Stomach (tissue), 9 donors: ENCODE measurements around the gene TESK1. TPM values are rescaled to one million over a fixed set of nuclear protein-coding genes. Genes with fewer than 3 reads are reported as not detected.
A peak's percentile ranks its signal among the peaks of the same experiment; 100 is the strongest.
"Not testable (repeated sequence)": the region's sequence is repeated elsewhere in the genome, so short reads cannot be mapped to it uniquely, and the experiment has no call there.

Experiments
- DNase-seq, 2 donors: peaks; one replicate each; pipeline versions ENCODE4 v3.0.0 to v3.0.0-alpha.2; 2013 to 2019
- H3K27ac ChIP-seq, 5 donors: fragments of 200-600 bp in 4 of 5; sonication (generic) in 4 of 5; one replicate each; pipeline ENCODE4 v1.5.1; 2013 to 2019; ENCODE audit warnings: mild to moderate bottlenecking in 1 of 5, moderate library complexity in 1 of 5
- H3K27me3 ChIP-seq, 3 donors: fragments of 200-600 bp; sonication (generic); one replicate each; pipeline ENCODE4 v1.5.1; 2017 to 2019; ENCODE audit warnings: mixed run types in 1 of 3
- H3K36me3 ChIP-seq, 4 donors: fragments of 200-600 bp; sonication (generic); 1 replicate in 3 of 4; 2 replicates in 1 of 4; pipeline ENCODE4 v1.5.1; 2016 to 2019
- H3K4me1 ChIP-seq, 4 donors: fragments of 200-600 bp; sonication (generic); one replicate each; pipeline ENCODE4 v1.5.1; 2016 to 2019
- H3K4me3 ChIP-seq, 4 donors: fragments of 200-600 bp; sonication (generic) in 3 of 4; one replicate each; pipeline ENCODE4 v1.5.1; 2016 to 2019; ENCODE audit warnings: mild to moderate bottlenecking in 1 of 4
- H3K9me3 ChIP-seq, 4 donors: fragments of 200-600 bp; sonication (generic); one replicate each; pipeline ENCODE4 v1.5.1; 2016 to 2019
- CTCF ChIP-seq, 7 experiments: fragments of 450-650 bp in 4 of 7; fragments of 200-600 bp in 3 of 7; sonication (generic) in 3 of 7; IDR thresholded peaks; one replicate each; pipeline ENCODE4 v1.5.1; 2016 to 2019; ENCODE audit warnings: antibody characterized with exemption in 7 of 7, control low read depth in 2 of 7, mild to moderate bottlenecking in 1 of 7
- EP300 ChIP-seq: sonication (generic); formaldehyde crosslinking; IDR thresholded peaks from one replicate; pipeline ENCODE4 v1.6.1; 2017; ENCODE audit warnings: antibody characterized with exemption
- POLR2A ChIP-seq, 4 donors: fragments of 450-650 bp; IDR thresholded peaks; one replicate each; pipeline ENCODE4 v1.6.1; 2016; ENCODE audit warnings: antibody characterized with exemption in 4 of 4, control low read depth in 2 of 4, mild to moderate bottlenecking in 1 of 4, moderate library complexity in 1 of 4
- POLR2AphosphoS5 ChIP-seq, 3 donors: sonication (generic); formaldehyde crosslinking; IDR thresholded peaks; one replicate each; pipeline ENCODE4 v1.6.1; 2016; ENCODE audit warnings: antibody characterized with exemption in 3 of 3
- WGBS, 5 donors: extraction: QIAGEN DNeasy Blood & Tissue Kit in 3 of 5; methylation state at CpG; one replicate each; pipeline versions ENCODE4 v1.1.5 to v1.1.7; 2013 to 2018; 5-methylcytosine and 5-hydroxymethylcytosine counted together
- intact Hi-C: fragments of 100-400 bp; cut with DNase I; formaldehyde crosslinking; loops from one replicate; pipeline ENCODE4 v1.15.1; 2023; ENCODE audit warnings: low total_unique reads
- polyA plus RNA-seq, 3 donors: library from polyadenylated mRNA; stranded (reverse); fragments of 200-250 nt; gene quantifications; one replicate each; pipeline ENCODE4 v1.2.3, GENCODE V29; 2013
- total RNA-seq, 5 donors: library from RNA; depleted of rRNA; stranded (reverse); fragments of >200 nt; gene quantifications; one replicate each; pipeline versions ENCODE4 v1.1.0 to v1.2.3, GENCODE V29; 2014 to 2016
- donor health status: healthy with polysubstance abuse.
- donor health status: Bipolar disorder and iron deficiency.
- donor health status: healthy.

Gene TESK1
- total and polyA plus RNA-seq, 8 donors = 11.9 to 56.8 (median 31.1) TPM

- 80 to 92% (median 87%) methylated on average over 5 of the region's 5 CpGs for WGBS, 5 donors
- peaks cover 0 to 22% (median 15%) of the 10 kb centered on the region in 4 donors for H3K9me3 ChIP-seq
- H3K4me1 ChIP-seq, intact Hi-C loops, H3K27me3 ChIP-seq, DNase-seq, H3K4me3 ChIP-seq, H3K27ac ChIP-seq, H3K36me3 ChIP-seq: not testable (repeated sequence)
Observed at GRCh38 chr9:35588506-35588905, 16.6 kb upstream of the TESK1 start.

DNA sequence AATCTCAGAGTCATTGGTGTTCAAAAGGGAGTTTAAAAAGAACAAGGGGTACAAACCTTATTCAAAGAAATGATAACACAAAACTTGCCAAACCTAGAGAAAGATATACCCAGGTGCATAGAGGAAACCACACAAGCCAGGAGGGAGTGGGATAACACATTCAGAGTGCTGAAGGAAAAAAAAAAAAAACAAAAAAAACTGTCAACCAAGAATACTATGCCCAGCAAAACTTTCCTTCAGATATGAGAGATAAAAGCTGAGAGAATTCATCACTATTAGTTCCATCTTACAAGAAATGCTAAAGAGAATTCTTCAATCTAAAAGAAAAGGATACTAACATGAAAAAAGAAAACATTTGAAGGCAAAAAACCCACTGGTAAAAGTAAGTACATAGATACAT, 11.5 kb upstream of the TESK1 start:
- H3K4me1 ChIP-seq = peaks cover under 1 to 2% (median 2%) of the 10 kb centered on the region in 4 donors
- H3K9me3 ChIP-seq = peaks cover 0 to 23% (median 16%) of the 10 kb centered on the region in 4 donors

DNA sequence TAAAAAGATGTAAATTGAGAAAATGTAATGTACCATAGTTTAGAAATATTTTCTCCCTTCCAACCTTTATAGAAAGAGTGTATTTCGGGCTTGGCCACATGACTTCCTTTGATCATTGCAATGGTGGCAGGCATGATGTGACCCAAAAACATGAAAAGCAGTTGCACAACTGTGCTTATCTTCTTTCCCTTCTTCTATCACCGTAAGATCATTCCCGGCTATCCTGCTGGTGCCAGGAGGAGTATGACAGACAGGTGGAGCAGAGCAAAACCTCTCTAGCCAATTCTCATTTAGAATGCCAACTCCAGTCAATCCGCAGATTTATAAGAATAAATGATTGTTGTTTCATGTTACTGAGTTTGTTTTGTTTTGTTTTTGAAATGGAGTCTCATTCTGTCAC, 10.6 kb upstream of the TESK1 start:
- 94 to 98% (median 95%) methylated on average over 4 of the region's 4 CpGs for WGBS, 5 donors

More for the DNA sequence above, 11.5 kb upstream of the TESK1 start:
- intact Hi-C loops = no loop called here
- H3K4me3 ChIP-seq = no peak overlapping the region
- no peak for DNase-seq
- H3K36me3 ChIP-seq = peaks cover 0 to 9% (median 0%) of the 10 kb centered on the region in 4 donors
- no peak for TF ChIP-seq POLR2AphosphoS5 (IDR thresholded peaks at IDR 0.05)
- TF ChIP-seq CTCF (IDR thresholded peaks at IDR 0.05) = no peak
- no peak for TF ChIP-seq POLR2A (IDR thresholded peaks at IDR 0.05)
- TF ChIP-seq EP300 = no peak
- H3K27me3 ChIP-seq = no peaks in the 10 kb centered on the region
- H3K27ac ChIP-seq = no peak overlapping the region

GRCh38 chr9:35596907-35597306, 8.2 kb upstream of the TESK1 start:
- WGBS, 5 donors = 84 to 98% (median 93%) methylated on average over 1 to 2 of the region's 2 CpGs
- H3K27ac ChIP-seq, intact Hi-C loops: not testable (repeated sequence)

More for the DNA sequence above, 10.6 kb upstream of the TESK1 start:
- no peak overlapping the region for H3K27ac ChIP-seq
- H3K36me3 ChIP-seq = peaks cover 0 to 9% (median 0%) of the 10 kb centered on the region in 4 donors
- peaks cover 0 to 23% (median 16%) of the 10 kb centered on the region in 4 donors for H3K9me3 ChIP-seq
- no peak for TF ChIP-seq POLR2A (IDR thresholded peaks at IDR 0.05)
- TF ChIP-seq POLR2AphosphoS5 (IDR thresholded peaks at IDR 0.05) = no peak
- no peak for TF ChIP-seq CTCF (IDR thresholded peaks at IDR 0.05)
- TF ChIP-seq EP300 = no peak
- no peak for DNase-seq
- H3K27me3 ChIP-seq = no peaks in the 10 kb centered on the region
- H3K4me1 ChIP-seq = peaks cover 9 to 11% (median 10%) of the 10 kb centered on the region in 4 donors
- no peak overlapping the region for H3K4me3 ChIP-seq
- intact Hi-C loops = no loop called here

GRCh38 chr9:35598866-35599590, 6.0 kb upstream of the TESK1 start:
- Histone ChIP-seq H3K4me3 (no peak overlapping the region), H3K9me3 (peaks cover 0 to 6% (median 2%) of the 10 kb centered on the region in 4 donors), H3K27ac (peak overlapping the region in 1 of 5 donors; percentile 31), H3K4me1 (peaks cover 18 to 25% (median 21%) of the 10 kb centered on the region in 4 donors), H3K27me3 (no peaks in the 10 kb centered on the region), H3K36me3 (no peaks in the 10 kb centered on the region)
- DNase-seq = peak; percentile 46 to 63
- TF ChIP-seq CTCF (IDR thresholded peaks at IDR 0.05) (peak in 1 of 7 experiments; percentile 10), EP300 (no peak)
- intact Hi-C loops = no loop called here
- WGBS, 5 donors = 52 to 77% (median 69%) methylated on average over 5 to 11 of the region's 11 CpGs

More at GRCh38 chr9:35596907-35597306, 8.2 kb upstream of the TESK1 start:
- H3K36me3 ChIP-seq, H3K27me3 ChIP-seq, H3K4me3 ChIP-seq, DNase-seq: not testable (repeated sequence)
- Histone ChIP-seq H3K4me1 (peaks cover 9 to 14% (median 12%) of the 10 kb centered on the region in 4 donors), H3K9me3 (peaks cover 0 to 23% (median 16%) of the 10 kb centered on the region in 4 donors)
